ENCODE results near the gene ZDHHC4. TPM values are rescaled to one million over a fixed set of nuclear protein-coding genes. Genes with fewer than 3 reads are reported as not detected.

The ZDHHC4 gene
- total and polyA plus RNA-seq, 9 donors, result 35.9 to 92.0 (median 47.8) TPM

GRCh38 chr7:6565655-6566054 lies 11.6 kb upstream of the ZDHHC4 start:
- Histone ChIP-seq H3K4me1 (ENCODE audit: insufficient read depth) (no peaks in the 10 kb centered on the region), H3K27me3 (no peaks in the 10 kb centered on the region), H3K36me3 (no peaks in the 10 kb centered on the region), H3K4me3 (no peak overlapping the region), H3K27ac (no peak overlapping the region), H3K9me3 (no peaks in the 10 kb centered on the region)
- WGBS, 3 donors, result 80 to 91% (median 80%) methylated on average over 4 of the region's 4 CpGs
- intact Hi-C loops (cut with DNase I), result no loop called here
- no peak for DNase-seq
- no peak for TF ChIP-seq POLR2A (IDR thresholded peaks at IDR 0.05)
- TF ChIP-seq EP300 (IDR thresholded peaks at IDR 0.05), result no peak
- TF ChIP-seq CTCF (IDR thresholded peaks at IDR 0.05), result no peak

- TF ChIP-seq POLR2A (IDR thresholded peaks at IDR 0.05), result no peak
- no peak for TF ChIP-seq EP300 (IDR thresholded peaks at IDR 0.05)
- no peak for TF ChIP-seq CTCF (IDR thresholded peaks at IDR 0.05)
- no peaks in the 10 kb centered on the region for H3K27me3 ChIP-seq
- WGBS, 3 donors, result 80 to 84% (median 81%) methylated on average over 3 of the region's 3 CpGs
Observed at GRCh38 chr7:6567886-6568285, 9.4 kb upstream of the ZDHHC4 start.

GRCh38 chr7:6571160-6571779 lies 6.0 kb upstream of the ZDHHC4 start:
- H3K9me3 ChIP-seq, result no peaks in the 10 kb centered on the region
- H3K36me3 ChIP-seq, result no peaks in the 10 kb centered on the region
- no peak for DNase-seq
- H3K27ac ChIP-seq, result no peak overlapping the region
- no peak for TF ChIP-seq CTCF (IDR thresholded peaks at IDR 0.05)
- TF ChIP-seq EP300 (IDR thresholded peaks at IDR 0.05), result no peak
- TF ChIP-seq POLR2A (IDR thresholded peaks at IDR 0.05), result no peak
- intact Hi-C loops (cut with DNase I), result no loop called here
- H3K4me3 ChIP-seq, result no peak overlapping the region
- no peaks in the 10 kb centered on the region for H3K27me3 ChIP-seq
- H3K4me1 ChIP-seq (ENCODE audit: insufficient read depth), result no peaks in the 10 kb centered on the region
- WGBS, 3 donors, result 54 to 62% (median 59%) methylated on average over 7 of the region's 7 CpGs

More at GRCh38 chr7:6567886-6568285, 9.4 kb upstream of the ZDHHC4 start:
- no peak overlapping the region for H3K27ac ChIP-seq
- H3K4me3 ChIP-seq, result no peak overlapping the region
- H3K4me1 ChIP-seq (ENCODE audit: insufficient read depth), result no peaks in the 10 kb centered on the region
- DNase-seq, result no peak
- intact Hi-C loops (cut with DNase I), result no loop called here
- no peaks in the 10 kb centered on the region for H3K9me3 ChIP-seq
- no peaks in the 10 kb centered on the region for H3K36me3 ChIP-seq

GRCh38 chr7:6575281-6576023 lies 1.8 kb upstream of the ZDHHC4 start:
- intact Hi-C loops (cut with DNase I), result no loop called here
- no peak overlapping the region for H3K4me3 ChIP-seq
- WGBS, 3 donors, result 12 to 45% (median 12%) methylated on average over 9 of the region's 9 CpGs
- H3K36me3 ChIP-seq, result no peaks in the 10 kb centered on the region
- TF ChIP-seq POLR2A (IDR thresholded peaks at IDR 0.05), result no peak
- no peak for TF ChIP-seq CTCF (IDR thresholded peaks at IDR 0.05)
- peak in 3 of 5 donors; percentile 34 to 56 (median 49) for DNase-seq
- no peak overlapping the region for H3K27ac ChIP-seq
- H3K4me1 ChIP-seq (ENCODE audit: insufficient read depth), result peaks cover 5% of the 10 kb centered on the region
- no peaks in the 10 kb centered on the region for H3K9me3 ChIP-seq
- no peaks in the 10 kb centered on the region for H3K27me3 ChIP-seq
